A549 (cell line): ENCODE results near the gene RPS6KA4. TPM values are rescaled to one million over a fixed set of nuclear protein-coding genes. Genes with fewer than 3 reads are reported as not detected.
A peak's percentile ranks its signal among the peaks of the same experiment; 100 is the strongest.

Source experiments
- ATAC-seq, 2 experiments: fragments of 200-7000 bp in 1 of 2; fragments of >200 bp in 1 of 2; cut with Nextera tagmentation in 1 of 2; cut with Tn5 transposase in 1 of 2; 3 replicates each; pipeline versions ENCODE4 v1.8.0 to v1.9.1; 2018 to 2020; ENCODE audit warnings: mild to moderate bottlenecking in 1 of 2, moderate library complexity in 1 of 2
- CTCF ChIA-PET: fragments of 300-600 bp; sonication (Branson Sonifier 250); formaldehyde crosslinking; extraction: SDS; loops from one replicate; lab custom pipeline; 2021; ENCODE audit warnings: antibody characterized with exemption, inconsistent platforms; lab: Yijun Ruan, JAX
- POLR2A ChIA-PET: fragments of 350-600 bp; formaldehyde crosslinking; extraction: SDS; loops from one replicate; lab custom pipeline; 2021; ENCODE audit warnings: antibody characterized with exemption, inconsistent platforms; lab: Yijun Ruan, JAX
- DNase-seq, 2 experiments: peaks; one replicate each; pipeline versions ENCODE4 v3.0.0 to v3.0.0-alpha.2; 2011 to 2016; ENCODE audit warnings: low read depth in 1 of 2, low spot score in 1 of 2
- FAIRE-seq: peaks from 2 replicates; lab custom pipeline; 2011; peaks lifted over from hg19 to GRCh38; lab: Jason Lieb, UNC
- H3K27ac ChIP-seq, 2 experiments: fragments of >200 bp; sonication (Bioruptor Twin); formaldehyde crosslinking; 3 replicates each; pipeline ENCODE4 v1.5.1; 2016 to 2017
- H3K4me1 ChIP-seq: fragments of >200 bp; sonication (Bioruptor Twin); formaldehyde crosslinking; 3 replicates; pipeline ENCODE4 v1.6.1; 2016
- H3K4me2 ChIP-seq: fragments of >200 bp; sonication (Bioruptor Twin); formaldehyde crosslinking; 3 replicates; pipeline ENCODE4 v1.6.1; 2016
- H3K4me3 ChIP-seq: fragments of >200 bp; sonication (Bioruptor Twin); formaldehyde crosslinking; 3 replicates; pipeline ENCODE4 v1.5.1; 2016
- H3K9me3 ChIP-seq: fragments of >200 bp; sonication (Bioruptor Twin); formaldehyde crosslinking; 3 replicates; pipeline ENCODE4 v1.6.1; 2016
- BCL3 ChIP-seq: fragments of >200 bp; sonication (Bioruptor Twin); formaldehyde crosslinking; IDR thresholded peaks from 3 replicates; pipeline ENCODE4 v1.6.1; 2016
- CHD2 ChIP-seq: fragments of 150-350 bp; IDR thresholded peaks from 2 replicates; pipeline ENCODE4 v1.6.1; 2014; ENCODE audit warnings: low read length; ENCODE audit not compliant: partially characterized antibody
- ELK1 ChIP-seq: fragments of 150-350 bp; IDR thresholded peaks from 2 replicates; pipeline ENCODE4 v1.6.1; 2014; ENCODE audit warnings: low read depth, mild to moderate bottlenecking, low read length
- FOXS1 ChIP-seq: fragments of 250-450 bp; sonication (Bioruptor Pico); IDR thresholded peaks from 2 replicates; pipeline ENCODE4 v1.5.0; 2020; ENCODE audit warnings: mild to moderate bottlenecking, moderate library complexity
- HEYL ChIP-seq: fragments of 250-450 bp; sonication (Bioruptor Pico); IDR thresholded peaks from 2 replicates; pipeline ENCODE4 v1.8.0; 2021; ENCODE audit warnings: mild to moderate bottlenecking, moderate library complexity
- HOXA7 ChIP-seq: fragments of 250-450 bp; sonication (Bioruptor Pico); IDR thresholded peaks from 2 replicates; pipeline ENCODE4 v1.5.0; 2020; ENCODE audit warnings: mild to moderate bottlenecking, moderate library complexity
- HOXB5 ChIP-seq: fragments of 250-450 bp; sonication (Bioruptor Pico); IDR thresholded peaks from 2 replicates; pipeline ENCODE4 v1.5.0; 2020; ENCODE audit warnings: mild to moderate bottlenecking, moderate library complexity
- NPAS2 ChIP-seq: fragments of 250-450 bp; sonication (Bioruptor Pico); IDR thresholded peaks from 2 replicates; pipeline ENCODE4 v1.8.0; 2022; ENCODE audit warnings: mild to moderate bottlenecking, moderate library complexity, borderline replicate concordance
- NR3C1 ChIP-seq: fragments of >200 bp; sonication (Bioruptor Twin); formaldehyde crosslinking; IDR thresholded peaks from 3 replicates; pipeline ENCODE4 v1.6.1; 2017
- PBX3 ChIP-seq: IDR thresholded peaks from 2 replicates; pipeline ENCODE4 v1.6.1; 2012
- PHF8 ChIP-seq: fragments of 200-600 bp; sonication (generic); IDR thresholded peaks from 2 replicates; pipeline ENCODE4 v1.6.1; 2016; ENCODE audit warnings: low read depth, mild to moderate bottlenecking, antibody characterized with exemption, moderate library complexity, borderline replicate concordance
- TFCP2L1 ChIP-seq: fragments of 250-450 bp; sonication (Bioruptor Pico); IDR thresholded peaks from 2 replicates; pipeline ENCODE4 v1.5.0; 2021; ENCODE audit warnings: mild to moderate bottlenecking
- WGBS: methylation state at CpG from one replicate; pipeline ENCODE4 v1.1.6; 2017; ENCODE audit errors: missing lambda C conversion rate; 5-methylcytosine and 5-hydroxymethylcytosine counted together
- polyA plus RNA-seq, 4 experiments: library from polyadenylated mRNA; depleted of rRNA in 3 of 4; stranded (reverse); fragments of >200 nt; fragmentation: RNase III in 1 of 4; extraction: RNeasy Plus Mini Kit Qiagen cat#74134 plus additional on column Dnase treatment in 1 of 4; gene quantifications; 2 replicates in 3 of 4; 3 replicates in 1 of 4; pipeline ENCODE4 v1.2.3, GENCODE V29; 2011 to 2017

Gene RPS6KA4
- polyA plus RNA-seq, 2 of the 4 experiments (the other 2 are of a cell fraction), result 21.4 to 35.9 TPM

- DNase-seq (no peak), FAIRE-seq (no peak), ATAC-seq (no peak)
- ChIA-PET CTCF (interaction anchor here (0.9 to 1.2 kb wide), 2 partner anchors 19 to 107 kb away, joined by 3 read pairs; no protein-coding TSS in a partner anchor), POLR2A (no interaction called here)
- Histone ChIP-seq H3K27ac (no peak overlapping the region), H3K4me1 (no peaks in the 10 kb centered on the region), H3K9me3 (no peaks in the 10 kb centered on the region), H3K4me3 (no peak overlapping the region), H3K4me2 (no peak overlapping the region)
- 67% methylated on average over 14 of the region's 14 CpGs for whole genome bisulfite sequencing
- TF ChIP-seq PHF8 (no peak), FOXS1 (CRISPR knock-in tag) (no peak), BCL3 (no peak), TFCP2L1 (no peak), HEYL (CRISPR knock-in tag) (no peak), HOXB5 (CRISPR knock-in tag) (no peak)
Observed at GRCh38 chr11:64378335-64378880, 19.4 kb downstream of the RPS6KA4 start.

- CTCF ChIA-PET, result interaction anchor here (0.9 kb wide), 1 partner anchor 20 kb away, joined by 3 read pairs; no protein-coding TSS in a partner anchor
- Histone ChIP-seq H3K27ac (no peak overlapping the region), H3K4me2 (no peak overlapping the region), H3K4me1 (no peaks in the 10 kb centered on the region), H3K9me3 (no peaks in the 10 kb centered on the region)
- 75% methylated on average over 15 of the region's 15 CpGs for WGBS
- ATAC-seq, result no peak
- TF ChIP-seq NPAS2 (CRISPR knock-in tag), result no peak
- TF ChIP-seq, all 56 proteins: peak for 0
- DNase-seq, result no peak
- POLR2A ChIA-PET, result no interaction called here
- FAIRE-seq, result no peak
- no peak overlapping the region for H3K4me3 ChIP-seq
Observed at GRCh38 chr11:64379160-64379559, 20.2 kb downstream of the RPS6KA4 start.

GRCh38 chr11:64379817-64380709 is 21.1 kb downstream of the RPS6KA4 start:
- ChIA-PET CTCF (no interaction called here), POLR2A (no interaction called here)
- FAIRE-seq, result no peak

More at GRCh38 chr11:64379817-64380709, 21.1 kb downstream of the RPS6KA4 start:
- TF ChIP-seq CHD2 (no peak), PBX3 (no peak), HOXA7 (CRISPR knock-in tag) (no peak), ELK1 (no peak), NR3C1 (no peak)
- TF ChIP-seq, all 56 proteins: peak for 0
- DNase-seq (no peak), ATAC-seq (peak; percentile 22 to 31; a peak in 4 of 6 replicates)
- no peaks in the 10 kb centered on the region for H3K9me3 ChIP-seq
- 69% methylated on average over 32 of the region's 35 CpGs for WGBS
- H3K4me2 ChIP-seq, result no peak overlapping the region
- H3K4me1 ChIP-seq, result no peaks in the 10 kb centered on the region
- H3K4me3 ChIP-seq, result no peak overlapping the region
- H3K27ac ChIP-seq, result no peak overlapping the region
